Activated naive CD4-positive, alpha-beta T cell treated with Interleukin-2 at 50 U/mL for 16 hours (primary cell): ENCODE data around the gene ANKS1B.
"Not testable (repeated sequence)": the region's sequence is repeated elsewhere in the genome, so short reads cannot be mapped to it uniquely, and the experiment has no call there.

ENCODE experiments used
- DNase-seq: peaks from one replicate; pipeline ENCODE4 v3.0.0-alpha.2; 2020

Gene ANKS1B

GRCh38 chr12:99035803-99036202 lies 948.9 kb downstream of the ANKS1B start:
- no peak for DNase-seq

- DNase-seq = not testable (repeated sequence)
Measured at GRCh38 chr12:99034201-99034600, 950.5 kb downstream of the ANKS1B start.

- DNase-seq = no peak
Measured at GRCh38 chr12:99029511-99030271, 955.0 kb downstream of the ANKS1B start.

GRCh38 chr12:99027461-99027860 lies 957.3 kb downstream of the ANKS1B start:
- DNase-seq = no peak

GRCh38 chr12:99027055-99027393 lies 957.7 kb downstream of the ANKS1B start:
- no peak for DNase-seq

- DNase-seq = no peak
Measured at GRCh38 chr12:99026332-99027054, 958.2 kb downstream of the ANKS1B start.

- no peak for DNase-seq
Measured at GRCh38 chr12:99024870-99025269, 959.9 kb downstream of the ANKS1B start.

GRCh38 chr12:99024191-99024590 lies 960.5 kb downstream of the ANKS1B start:
- no peak for DNase-seq

GRCh38 chr12:99020871-99021270 lies 963.9 kb downstream of the ANKS1B start:
- no peak for DNase-seq

GRCh38 chr12:99019798-99020197 lies 964.9 kb downstream of the ANKS1B start:
- no peak for DNase-seq

GRCh38 chr12:99017971-99018370 lies 966.8 kb downstream of the ANKS1B start:
- no peak for DNase-seq

GRCh38 chr12:99009654-99010296 lies 975.0 kb downstream of the ANKS1B start:
- no peak for DNase-seq

- no peak for DNase-seq
Measured at GRCh38 chr12:99005601-99006000, 979.1 kb downstream of the ANKS1B start.

GRCh38 chr12:99004799-99005466 lies 979.8 kb downstream of the ANKS1B start:
- DNase-seq = no peak

- no peak for DNase-seq
Measured at GRCh38 chr12:99002731-99003130, 982.0 kb downstream of the ANKS1B start.

GRCh38 chr12:99002156-99002555 lies 982.6 kb downstream of the ANKS1B start:
- no peak for DNase-seq

- no peak for DNase-seq
Measured at GRCh38 chr12:98999559-98999958, 985.2 kb downstream of the ANKS1B start.

- DNase-seq = no peak
Measured at GRCh38 chr12:98998697-98999299, 985.9 kb downstream of the ANKS1B start.

GRCh38 chr12:98997899-98998298 lies 986.8 kb downstream of the ANKS1B start:
- no peak for DNase-seq

- no peak for DNase-seq
Measured at GRCh38 chr12:98990648-98991047, 994.1 kb downstream of the ANKS1B start.

- no peak for DNase-seq
Measured at GRCh38 chr12:98985156-98985555, 999.6 kb downstream of the ANKS1B start.

- DNase-seq = no peak
Measured at GRCh38 chr12:98983647-98984046, 1001.1 kb downstream of the ANKS1B start.

GRCh38 chr12:98980508-98980907 lies 1004.2 kb downstream of the ANKS1B start:
- DNase-seq = no peak
